NB4 (cell line): ENCODE measurements around the gene HMCES.

Source experiments
- CTCF ChIP-seq: IDR thresholded peaks from one replicate; pipeline ENCODE4 v1.5.1; 2012; ENCODE audit warnings: low read depth, low read length
- MAX ChIP-seq: IDR thresholded peaks from 2 replicates; pipeline ENCODE4 v1.6.1; 2011; ENCODE audit warnings: low read depth, low read length
- MYC ChIP-seq: IDR thresholded peaks from 2 replicates; pipeline ENCODE4 v1.6.1; 2011; ENCODE audit warnings: low read depth, low read length
- POLR2A ChIP-seq: IDR thresholded peaks from 2 replicates; pipeline ENCODE4 v1.6.1; 2011; ENCODE audit warnings: mild to moderate bottlenecking; ENCODE audit not compliant: insufficient read length; ENCODE audit errors: extremely low read depth

- peak; percentile 26; the same call in 1 of the 2 replicates for TF ChIP-seq MAX
- no peak for TF ChIP-seq CTCF
- TF ChIP-seq POLR2A: no peak
- TF ChIP-seq MYC: no peak
These were observed at the start of gene HMCES for GRCh38 chr3:129278439-129278965.
